CD4-positive, CD25-positive, alpha-beta regulatory T cell (primary cell): Measurements from ENCODE around the gene COL6A3. TPM values are rescaled to one million over a fixed set of nuclear protein-coding genes. Genes with fewer than 3 reads are reported as not detected.

Experiments used
- ATAC-seq, 2 donors: fragments of 150-1000 bp; cut with Tn5 transposase; one replicate each; pipeline ENCODE4 v1.10.0; 2021; ENCODE audit warnings: low read depth in 2 of 2, moderate number of reproducible peaks in 2 of 2, moderate library complexity in 1 of 2
- DNase-seq, 3 donors: peaks; one replicate each; pipeline versions ENCODE4 v3.0.0 to v3.0.0-alpha.2; 2012 to 2022; ENCODE audit warnings: mixed read lengths in 1 of 3
- H3K27ac ChIP-seq: one replicate; pipeline ENCODE4 v1.7.0; 2013; ENCODE audit warnings: mild to moderate bottlenecking, low read length; ENCODE audit not compliant: insufficient read depth, poor library complexity, severe bottlenecking
- H3K27me3 ChIP-seq: one replicate; pipeline ENCODE4 v1.7.0; 2013; ENCODE audit warnings: low read length; ENCODE audit not compliant: control insufficient read depth, insufficient read depth
- H3K36me3 ChIP-seq: one replicate; pipeline ENCODE4 v1.7.0; 2013; ENCODE audit warnings: mild to moderate bottlenecking, low read length, moderate library complexity; ENCODE audit not compliant: control insufficient read depth, insufficient read depth
- H3K4me1 ChIP-seq: 2 replicates; pipeline ENCODE4 v1.7.0; 2013; ENCODE audit warnings: mild to moderate bottlenecking, low read length; ENCODE audit not compliant: insufficient read depth, control insufficient read depth, poor library complexity, severe bottlenecking
- H3K4me3 ChIP-seq: one replicate; pipeline ENCODE4 v1.7.0; 2013; ENCODE audit warnings: low read depth, mild to moderate bottlenecking, low read length, moderate library complexity
- H3K9me3 ChIP-seq, 2 experiments: 1 replicate in 1 of 2; 2 replicates in 1 of 2; pipeline ENCODE4 v1.7.0; 2013; ENCODE audit warnings: low read length in 2 of 2, mild to moderate bottlenecking in 1 of 2, moderate library complexity in 1 of 2; ENCODE audit not compliant: control insufficient read depth in 2 of 2
- H3K27ac Mint-ChIP-seq, 3 donors: one replicate each; pipeline ENCODE4 v1.8.0; 2020 to 2022; ENCODE audit warnings: mild to moderate bottlenecking in 3 of 3, mixed read lengths in 3 of 3, moderate library complexity in 2 of 3
- H3K27me3 Mint-ChIP-seq: one replicate; pipeline ENCODE4 v1.8.0; 2022; ENCODE audit warnings: mild to moderate bottlenecking, mixed read lengths
- H3K36me3 Mint-ChIP-seq: one replicate; pipeline ENCODE4 v1.8.0; 2020; ENCODE audit warnings: mixed read lengths
- H3K4me1 Mint-ChIP-seq, 4 donors: one replicate each; pipeline ENCODE4 v1.8.0; 2020 to 2022; ENCODE audit warnings: mixed read lengths in 4 of 4, mild to moderate bottlenecking in 1 of 4
- H3K4me3 Mint-ChIP-seq, 4 donors: one replicate each; pipeline ENCODE4 v1.8.0; 2020 to 2022; ENCODE audit warnings: mild to moderate bottlenecking in 4 of 4, mixed read lengths in 4 of 4, moderate library complexity in 3 of 4
- H3K9me3 Mint-ChIP-seq, 7 donors: one replicate each; pipeline ENCODE4 v1.8.0; 2020 to 2022; ENCODE audit warnings: mixed read lengths in 7 of 7, mild to moderate bottlenecking in 3 of 7, moderate library complexity in 2 of 7
- polyA plus RNA-seq, 4 donors: library from polyadenylated mRNA; unstranded; fragments of 300-500 nt; fragmentation: Illumina TruSeq; gene quantifications; one replicate each; pipeline ENCODE4 v1.2.3, GENCODE V29; 2021
- total RNA-seq: library from RNA; stranded (reverse); gene quantifications from one replicate; pipeline ENCODE4 v1.2.3, GENCODE V29; 2022

Gene COL6A3
- total and polyA plus RNA-seq, 5 donors from 2014 or later: 0.18 to 3.4 (median 0.82) TPM

DNA sequence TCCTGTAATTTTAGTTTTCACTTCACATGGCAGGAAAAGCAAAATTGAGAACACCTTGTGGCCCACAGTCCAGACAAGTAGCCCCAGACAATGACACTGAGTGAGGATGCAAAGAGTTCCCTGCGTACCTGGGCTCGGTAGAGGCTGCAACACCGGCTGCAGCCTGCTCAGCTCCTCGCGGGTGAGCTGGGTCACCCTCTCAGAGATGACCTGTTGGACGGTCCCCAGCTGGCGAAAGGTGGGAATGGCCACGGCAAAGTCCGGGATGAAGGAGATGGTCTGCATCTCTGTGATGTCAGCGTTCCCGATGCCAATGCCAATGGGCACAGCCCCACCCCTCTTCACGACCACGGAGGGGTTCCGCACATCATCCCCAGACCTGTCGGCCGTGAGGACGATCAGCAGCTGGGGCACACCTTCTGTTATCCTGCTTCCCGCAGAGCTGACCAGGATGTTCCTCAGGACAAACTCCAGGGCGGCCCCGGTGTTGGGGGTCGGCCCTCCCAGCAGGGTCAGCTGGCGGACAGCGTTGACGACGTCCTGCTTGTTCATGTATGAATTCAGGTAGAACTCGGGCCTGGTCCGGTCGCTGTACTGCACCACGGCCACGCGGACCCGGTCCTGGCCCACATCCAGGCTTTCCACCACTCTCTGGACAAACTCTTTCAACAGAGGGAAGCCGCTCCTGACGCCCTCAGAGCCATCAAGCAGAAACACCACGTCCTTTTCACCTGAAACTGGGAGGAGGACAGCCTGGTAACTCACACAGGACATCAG is 39.5 kb downstream of the COL6A3 start:
- Mint-ChIP-seq H3K9me3 (no peaks in the 10 kb centered on the region), H3K4me3 (no peak overlapping the region), H3K27me3 (no peaks in the 10 kb centered on the region), H3K27ac (no peak overlapping the region), H3K36me3 (no peaks in the 10 kb centered on the region), H3K4me1 (no peaks in the 10 kb centered on the region)
- no peak for ATAC-seq
- Histone ChIP-seq H3K4me3 (no peak overlapping the region), H3K4me1 (no peaks in the 10 kb centered on the region), H3K36me3 (no peaks in the 10 kb centered on the region), H3K27ac (no peak overlapping the region), H3K9me3 (no peaks in the 10 kb centered on the region), H3K27me3 (no peaks in the 10 kb centered on the region)
- DNase-seq: no peak

DNA sequence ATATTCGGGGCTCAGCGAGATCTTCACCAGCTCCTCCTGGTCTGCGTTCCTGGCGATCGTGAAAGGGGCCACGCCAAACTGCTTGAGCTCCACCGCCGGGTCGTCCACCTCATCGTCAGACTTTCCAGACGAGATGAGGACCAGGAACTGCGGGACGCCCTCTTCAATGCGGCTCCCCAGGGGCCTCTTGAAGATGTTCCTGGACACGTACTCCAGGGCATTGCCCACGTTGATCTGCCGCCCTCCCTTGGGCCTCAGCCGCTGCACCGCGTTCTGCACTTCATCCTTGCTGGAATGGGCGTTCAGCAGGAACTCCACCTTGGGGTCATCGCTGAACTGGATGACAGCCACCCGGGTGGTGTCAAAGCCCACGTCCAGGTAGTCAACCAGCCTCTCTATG is 42.1 kb downstream of the COL6A3 start:
- Histone ChIP-seq H3K4me1 (no peaks in the 10 kb centered on the region), H3K36me3 (no peaks in the 10 kb centered on the region), H3K9me3 (no peaks in the 10 kb centered on the region), H3K4me3 (no peak overlapping the region), H3K27ac (no peak overlapping the region), H3K27me3 (no peaks in the 10 kb centered on the region)
- Mint-ChIP-seq H3K36me3 (peaks cover 5% of the 10 kb centered on the region), H3K27me3 (no peaks in the 10 kb centered on the region), H3K9me3 (no peaks in the 10 kb centered on the region), H3K4me1 (no peaks in the 10 kb centered on the region), H3K4me3 (no peak overlapping the region), H3K27ac (no peak overlapping the region)
- ATAC-seq (no peak), DNase-seq (no peak)

DNA sequence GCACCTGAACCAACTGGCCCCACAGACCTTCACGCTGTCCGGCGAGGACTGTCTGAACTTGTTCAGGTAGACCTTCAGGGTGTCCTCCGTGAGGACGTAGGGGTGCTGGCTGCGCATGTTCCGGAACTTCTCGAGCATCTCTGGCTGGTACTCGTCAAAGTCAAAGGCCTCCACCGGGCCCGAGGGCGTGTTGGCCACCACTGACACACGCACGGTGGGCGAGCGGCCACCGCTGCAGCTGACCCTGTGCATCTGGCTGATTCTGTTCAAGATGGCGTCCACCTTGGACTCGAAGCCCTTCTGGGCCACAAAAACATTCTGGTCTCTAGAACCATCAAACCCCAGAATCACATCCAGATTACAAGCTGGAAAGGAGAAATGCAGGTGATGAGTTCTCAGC is 48.3 kb downstream of the COL6A3 start:
- Histone ChIP-seq H3K4me1 (no peaks in the 10 kb centered on the region), H3K27ac (no peak overlapping the region), H3K27me3 (no peaks in the 10 kb centered on the region), H3K36me3 (no peaks in the 10 kb centered on the region), H3K9me3 (no peaks in the 10 kb centered on the region), H3K4me3 (no peak overlapping the region)
- Mint-ChIP-seq H3K4me1 (no peaks in the 10 kb centered on the region), H3K4me3 (no peak overlapping the region), H3K9me3 (no peaks in the 10 kb centered on the region), H3K27ac (no peak overlapping the region), H3K36me3 (peaks cover 12% of the 10 kb centered on the region), H3K27me3 (no peaks in the 10 kb centered on the region)
- ATAC-seq (no peak), DNase-seq (no peak)

DNA sequence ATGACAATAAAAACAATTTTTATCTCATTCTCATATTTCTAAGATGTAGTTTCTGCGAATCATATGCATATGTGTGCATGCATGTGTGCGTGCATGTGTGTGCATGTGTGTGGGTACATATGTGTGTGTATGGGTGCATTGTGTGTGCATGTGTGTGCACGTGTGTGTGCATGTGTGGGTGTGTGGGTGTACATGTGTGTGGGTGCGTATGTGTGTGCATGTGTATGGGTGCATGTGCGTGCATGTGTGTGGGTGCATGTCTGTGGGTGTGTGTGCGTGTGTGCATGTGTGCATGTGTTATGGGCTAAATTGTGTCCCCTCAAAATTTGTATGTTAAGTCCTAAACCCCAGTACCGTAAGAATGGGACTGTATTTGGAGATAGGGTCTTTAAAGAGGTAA is 49.3 kb downstream of the COL6A3 start:
- no peaks in the 10 kb centered on the region for H3K4me1 Mint-ChIP-seq
- Histone ChIP-seq H3K27ac (no peak overlapping the region), H3K9me3 (no peaks in the 10 kb centered on the region), H3K27me3 (no peaks in the 10 kb centered on the region), H3K36me3 (no peaks in the 10 kb centered on the region), H3K4me1 (no peaks in the 10 kb centered on the region), H3K4me3 (no peak overlapping the region)
- ATAC-seq: no peak
- no peaks in the 10 kb centered on the region for H3K9me3 Mint-ChIP-seq
- H3K36me3 Mint-ChIP-seq: peaks cover 12% of the 10 kb centered on the region
- H3K27ac Mint-ChIP-seq: no peak overlapping the region
- H3K27me3 Mint-ChIP-seq: no peaks in the 10 kb centered on the region
- no peak overlapping the region for H3K4me3 Mint-ChIP-seq
- DNase-seq: no peak

DNA sequence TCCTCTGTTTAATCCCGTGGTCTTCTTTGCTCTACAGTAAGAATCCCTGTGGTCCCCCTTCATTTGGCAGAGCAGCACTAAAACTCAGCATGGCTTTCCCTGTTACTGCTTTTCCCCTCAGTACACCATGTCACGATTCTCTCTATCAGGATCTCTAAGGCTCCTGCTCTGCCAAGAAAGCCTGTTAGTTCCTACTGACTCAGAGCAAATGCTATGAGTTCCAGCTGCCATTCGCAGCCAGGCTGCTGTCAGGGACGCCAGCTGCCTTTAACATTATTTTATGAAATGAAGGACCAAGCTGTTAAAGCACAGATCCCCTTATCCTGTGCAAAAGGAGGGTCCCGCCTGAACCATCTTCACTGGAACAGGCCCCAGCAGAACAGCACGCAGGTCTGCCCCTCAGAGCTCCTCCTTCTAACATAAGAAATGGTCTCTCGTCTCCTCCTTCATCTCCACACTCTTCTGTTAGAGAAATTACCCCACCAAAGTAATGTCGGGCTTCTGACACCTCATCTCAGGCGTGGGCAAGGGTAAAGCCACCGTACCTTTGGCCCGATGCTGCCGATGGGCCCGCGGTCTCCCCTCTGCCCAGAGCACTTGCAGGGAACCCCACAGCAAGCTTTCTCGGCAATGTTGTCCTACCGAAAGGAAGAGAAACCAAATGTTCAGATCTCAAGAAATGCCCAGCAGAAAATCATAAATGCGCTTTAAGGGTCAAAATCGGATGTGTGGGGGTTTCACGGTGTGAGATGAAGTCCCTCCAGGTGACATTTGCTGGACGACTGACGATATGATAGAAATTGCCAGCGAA is 52.6 kb downstream of the COL6A3 start:
- no peak overlapping the region for H3K27ac ChIP-seq
- no peaks in the 10 kb centered on the region for H3K27me3 ChIP-seq
- DNase-seq (no peak), ATAC-seq (no peak)
- Mint-ChIP-seq H3K27ac (peak overlapping the region in 1 of 3 donors; percentile 3), H3K36me3 (peaks cover 2% of the 10 kb centered on the region), H3K4me3 (no peak overlapping the region), H3K9me3 (no peaks in the 10 kb centered on the region), H3K27me3 (no peaks in the 10 kb centered on the region), H3K4me1 (no peaks in the 10 kb centered on the region)
- no peaks in the 10 kb centered on the region for H3K4me1 ChIP-seq
- H3K4me3 ChIP-seq: no peak overlapping the region
- no peaks in the 10 kb centered on the region for H3K9me3 ChIP-seq
- H3K36me3 ChIP-seq: no peaks in the 10 kb centered on the region

DNA sequence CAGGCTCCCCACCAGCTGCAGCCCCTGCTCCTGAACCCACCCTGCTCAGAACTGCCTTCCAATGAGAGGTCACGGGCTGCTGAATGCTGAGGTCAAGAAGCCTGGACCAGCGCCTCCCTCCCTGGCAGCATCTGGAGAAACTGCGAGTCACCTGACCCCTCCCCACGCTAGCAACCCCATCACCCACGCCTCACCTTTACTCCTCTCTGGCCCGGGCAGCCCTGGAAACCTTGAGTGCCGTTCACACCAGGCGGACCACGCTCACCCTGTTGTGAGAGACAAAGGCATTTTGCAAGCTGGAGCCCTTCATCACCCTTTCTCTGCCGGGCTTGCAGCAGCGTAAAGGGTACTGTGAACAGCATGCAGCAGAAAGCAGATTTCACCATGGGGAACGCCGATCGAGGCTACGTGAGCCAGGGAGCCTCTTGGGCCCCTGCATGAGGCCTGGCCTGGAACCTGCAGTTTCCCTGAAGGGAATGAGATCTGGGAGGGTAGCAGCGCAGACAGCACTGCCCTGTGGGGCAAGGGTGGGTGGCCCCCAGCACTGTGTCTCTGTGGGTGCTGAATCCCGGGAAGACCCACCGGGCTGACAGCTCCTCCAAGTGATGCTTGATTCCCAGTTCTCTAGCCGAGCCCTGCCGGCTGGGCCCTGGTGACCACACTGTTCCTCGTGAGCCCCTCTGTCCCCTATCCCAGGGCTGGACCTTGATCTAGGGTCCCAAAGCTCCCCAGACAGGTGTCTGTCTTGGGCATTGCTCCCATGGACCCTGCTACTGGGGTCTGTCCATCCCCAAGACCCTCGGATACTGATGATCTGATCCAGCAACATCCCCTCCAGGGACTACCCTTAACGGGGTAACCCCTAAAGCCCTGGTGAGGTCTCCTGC is 53.8 kb downstream of the COL6A3 start:
- Mint-ChIP-seq H3K36me3 (no peaks in the 10 kb centered on the region), H3K27me3 (no peaks in the 10 kb centered on the region), H3K4me3 (no peak overlapping the region), H3K9me3 (no peaks in the 10 kb centered on the region), H3K27ac (no peak overlapping the region), H3K4me1 (no peaks in the 10 kb centered on the region)
- no peak for ATAC-seq
- H3K27me3 ChIP-seq: no peaks in the 10 kb centered on the region
- H3K9me3 ChIP-seq: no peaks in the 10 kb centered on the region
- H3K4me3 ChIP-seq: no peak overlapping the region
- no peaks in the 10 kb centered on the region for H3K36me3 ChIP-seq
- H3K27ac ChIP-seq: no peak overlapping the region
- DNase-seq: no peak
- H3K4me1 ChIP-seq: no peaks in the 10 kb centered on the region

DNA sequence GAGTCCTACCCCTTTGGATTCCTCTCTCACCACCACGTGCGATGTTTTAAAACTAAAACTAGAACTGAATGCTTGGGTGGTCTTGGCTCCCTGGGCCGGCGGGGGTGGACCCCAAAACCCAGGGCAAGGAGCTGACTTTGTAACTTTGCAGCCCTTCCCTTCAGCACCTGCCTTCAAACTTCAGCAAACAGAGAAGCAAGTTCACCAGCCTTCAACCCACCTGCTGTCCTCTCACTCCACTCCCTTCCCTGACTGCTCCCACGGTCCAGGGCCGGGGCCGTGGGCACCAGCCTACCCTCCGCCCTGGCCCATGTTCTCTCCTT is 54.5 kb downstream of the COL6A3 start:
- no peaks in the 10 kb centered on the region for H3K4me1 Mint-ChIP-seq
- no peaks in the 10 kb centered on the region for H3K36me3 ChIP-seq
- ATAC-seq (no peak), DNase-seq (no peak)
- no peaks in the 10 kb centered on the region for H3K36me3 Mint-ChIP-seq
- H3K27me3 ChIP-seq: no peaks in the 10 kb centered on the region
- H3K27ac Mint-ChIP-seq: no peak overlapping the region
- no peaks in the 10 kb centered on the region for H3K9me3 Mint-ChIP-seq
- H3K4me3 ChIP-seq: no peak overlapping the region
- no peak overlapping the region for H3K4me3 Mint-ChIP-seq
- no peaks in the 10 kb centered on the region for H3K27me3 Mint-ChIP-seq
- H3K4me1 ChIP-seq: no peaks in the 10 kb centered on the region
- H3K27ac ChIP-seq: no peak overlapping the region
- H3K9me3 ChIP-seq: no peaks in the 10 kb centered on the region
